ENCODE measurements around the gene ZFYVE1.

The ZFYVE1 gene

GRCh38 chr14:72945356-72946027, 81.4 kb downstream of the ZFYVE1 start:
- no peak overlapping the region for H3K27ac ChIP-seq (ENCODE audit: low read length)
- H3K4me3 ChIP-seq (ENCODE audit: low read length): no peak overlapping the region
- no peak overlapping the region for H2AFZ ChIP-seq (ENCODE audit: low read depth, low read length)
- H3K4me2 ChIP-seq (ENCODE audit: low read length): no peak overlapping the region
- H4K20me1 ChIP-seq (ENCODE audit: insufficient read depth, low read length): no peaks in the 10 kb centered on the region
- H3K79me2 ChIP-seq (ENCODE audit: low read length): no peaks in the 10 kb centered on the region
- H3K9me3 ChIP-seq (ENCODE audit: insufficient read depth, low read length): no peaks in the 10 kb centered on the region
- H3K9ac ChIP-seq (ENCODE audit: low read length): no peak overlapping the region
- TF ChIP-seq EZH2phosphoT487 (IDR thresholded peaks at IDR 0.05; ENCODE audit: low read depth) (no peak), CTCF (IDR thresholded peaks at IDR 0.05; ENCODE audit: low read depth, low read length) (no peak)
- no peaks in the 10 kb centered on the region for H3K27me3 ChIP-seq (ENCODE audit: low read depth, low read length)
- no peaks in the 10 kb centered on the region for H3K4me1 ChIP-seq (ENCODE audit: low read length)
- peaks cover 29% of the 10 kb centered on the region for H3K36me3 ChIP-seq (replicated peaks; ENCODE audit: low read depth, low read length)

DNA sequence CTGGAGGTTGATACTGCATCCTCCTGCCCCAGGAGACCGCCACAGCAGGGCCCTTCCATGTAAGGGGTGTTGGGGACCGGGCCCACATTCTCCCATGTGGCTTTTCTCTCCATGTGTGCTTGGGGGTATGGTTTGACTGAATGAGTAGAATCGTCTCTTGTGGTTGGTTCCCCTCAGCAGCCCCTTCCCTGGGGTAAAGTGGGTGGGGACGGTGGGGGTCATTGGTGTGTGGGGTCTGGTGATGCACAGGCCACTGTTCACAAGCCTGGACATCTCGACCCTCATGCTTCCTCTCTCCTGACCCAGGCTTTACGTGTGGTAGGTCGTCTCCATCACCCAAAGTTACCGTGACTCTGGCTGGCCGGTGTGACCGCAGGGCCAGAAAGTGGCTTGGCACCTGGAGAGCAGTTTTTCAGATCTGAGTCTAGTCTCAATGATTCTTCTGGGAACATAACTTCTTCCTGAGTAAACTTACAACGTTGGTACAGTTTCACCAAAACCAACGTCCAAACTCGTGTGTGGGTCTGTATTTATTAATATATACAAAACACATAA, 83.0 kb downstream of the ZFYVE1 start:
- Histone ChIP-seq H3K4me3 (ENCODE audit: low read length) (no peak overlapping the region), H4K20me1 (ENCODE audit: insufficient read depth, low read length) (no peaks in the 10 kb centered on the region), H3K27me3 (ENCODE audit: low read depth, low read length) (no peaks in the 10 kb centered on the region), H3K9me3 (ENCODE audit: insufficient read depth, low read length) (no peaks in the 10 kb centered on the region), H3K4me2 (ENCODE audit: low read length) (no peak overlapping the region), H3K9ac (ENCODE audit: low read length) (no peak overlapping the region), H3K4me1 (ENCODE audit: low read length) (no peaks in the 10 kb centered on the region), H3K27ac (ENCODE audit: low read length) (no peak overlapping the region), H3K79me2 (ENCODE audit: low read length) (no peaks in the 10 kb centered on the region), H3K36me3 (replicated peaks; ENCODE audit: low read depth, low read length) (peaks cover 31% of the 10 kb centered on the region), H2AFZ (ENCODE audit: low read depth, low read length) (no peak overlapping the region)
- TF ChIP-seq CTCF (IDR thresholded peaks at IDR 0.05; ENCODE audit: low read depth, low read length) (no peak), EZH2phosphoT487 (IDR thresholded peaks at IDR 0.05; ENCODE audit: low read depth) (no peak)

DNA sequence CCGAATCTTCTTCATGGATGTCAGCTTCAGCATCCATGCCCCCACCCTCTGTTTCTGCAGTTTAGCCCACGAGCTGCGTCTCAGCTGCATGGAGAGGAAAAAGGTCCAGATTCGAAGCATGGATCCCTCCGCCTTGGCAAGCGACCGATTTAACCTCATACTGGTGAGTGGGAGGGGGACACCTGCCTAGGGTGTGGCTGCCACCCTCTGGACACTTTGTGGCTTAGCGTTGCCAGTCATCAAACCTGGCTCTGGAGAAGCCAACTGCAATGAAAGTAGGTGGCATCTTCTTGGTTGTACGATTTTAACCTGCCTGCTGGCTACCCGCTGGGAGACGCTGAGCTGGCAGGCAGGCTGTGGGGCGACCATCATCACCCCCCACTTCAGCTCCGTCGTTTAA, 84.0 kb downstream of the ZFYVE1 start:
- Histone ChIP-seq H3K9ac (ENCODE audit: low read length) (no peak overlapping the region), H3K4me3 (ENCODE audit: low read length) (no peak overlapping the region), H2AFZ (ENCODE audit: low read depth, low read length) (no peak overlapping the region), H4K20me1 (ENCODE audit: insufficient read depth, low read length) (no peaks in the 10 kb centered on the region), H3K27me3 (ENCODE audit: low read depth, low read length) (no peaks in the 10 kb centered on the region), H3K79me2 (ENCODE audit: low read length) (no peaks in the 10 kb centered on the region), H3K4me2 (ENCODE audit: low read length) (no peak overlapping the region), H3K36me3 (replicated peaks; ENCODE audit: low read depth, low read length) (peaks cover 34% of the 10 kb centered on the region), H3K9me3 (ENCODE audit: insufficient read depth, low read length) (no peaks in the 10 kb centered on the region), H3K4me1 (ENCODE audit: low read length) (no peaks in the 10 kb centered on the region), H3K27ac (ENCODE audit: low read length) (no peak overlapping the region)
- no peak; the same call in 1 of the 2 replicates for TF ChIP-seq CTCF (IDR thresholded peaks at IDR 0.05; ENCODE audit: low read depth, low read length)
- no peak for TF ChIP-seq EZH2phosphoT487 (IDR thresholded peaks at IDR 0.05; ENCODE audit: low read depth)

DNA sequence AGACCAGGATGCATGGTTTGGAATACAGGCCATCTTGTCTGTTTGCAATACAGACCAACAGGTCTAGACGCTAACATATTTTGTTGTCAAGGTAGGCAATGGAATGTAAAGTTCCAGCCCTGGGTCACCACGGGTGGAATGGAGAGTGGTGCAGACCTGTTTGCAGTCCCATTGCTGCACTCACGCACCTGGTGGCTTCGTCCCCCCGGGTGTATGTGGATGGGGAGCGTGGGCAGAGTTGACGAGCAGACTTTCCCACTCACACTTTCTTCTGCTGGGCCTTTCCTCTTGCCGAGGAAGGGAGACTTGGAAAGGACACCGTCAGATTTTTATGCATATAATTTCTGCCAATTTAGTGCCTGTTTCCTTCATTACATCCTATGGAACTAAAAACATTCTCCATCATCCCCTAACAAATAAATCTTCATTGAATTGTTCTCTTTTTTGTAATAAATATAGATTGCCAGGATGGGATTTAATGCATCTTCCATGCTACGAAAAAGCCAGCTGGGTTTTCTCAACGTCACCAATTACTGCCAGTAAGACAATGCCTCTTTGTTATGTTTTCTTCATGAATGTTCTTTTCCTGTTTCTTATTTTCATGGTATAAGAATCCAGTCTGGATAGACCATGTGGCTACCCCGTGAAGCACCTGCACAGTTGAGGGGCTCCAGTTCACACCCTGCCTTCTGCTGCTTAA, 85.5 kb downstream of the ZFYVE1 start:
- no peak for TF ChIP-seq CTCF (IDR thresholded peaks at IDR 0.05; ENCODE audit: low read depth, low read length)
- TF ChIP-seq EZH2phosphoT487 (IDR thresholded peaks at IDR 0.05; ENCODE audit: low read depth): no peak
- no peak overlapping the region for H3K27ac ChIP-seq (ENCODE audit: low read length)
- peaks cover 24% of the 10 kb centered on the region for H3K36me3 ChIP-seq (replicated peaks; ENCODE audit: low read depth, low read length)

More for the DNA sequence above, 85.5 kb downstream of the ZFYVE1 start:
- Histone ChIP-seq H3K4me2 (ENCODE audit: low read length) (no peak overlapping the region), H3K4me1 (ENCODE audit: low read length) (no peaks in the 10 kb centered on the region), H3K27me3 (ENCODE audit: low read depth, low read length) (no peaks in the 10 kb centered on the region), H2AFZ (ENCODE audit: low read depth, low read length) (no peak overlapping the region), H3K79me2 (ENCODE audit: low read length) (peaks cover 6% of the 10 kb centered on the region; the same call in 1 of the 2 replicates), H4K20me1 (ENCODE audit: insufficient read depth, low read length) (no peaks in the 10 kb centered on the region), H3K9me3 (ENCODE audit: insufficient read depth, low read length) (no peaks in the 10 kb centered on the region), H3K4me3 (ENCODE audit: low read length) (no peak overlapping the region), H3K9ac (ENCODE audit: low read length) (no peak overlapping the region)
